ENCODE measurements around the gene FGF18.

Gene FGF18

DNA sequence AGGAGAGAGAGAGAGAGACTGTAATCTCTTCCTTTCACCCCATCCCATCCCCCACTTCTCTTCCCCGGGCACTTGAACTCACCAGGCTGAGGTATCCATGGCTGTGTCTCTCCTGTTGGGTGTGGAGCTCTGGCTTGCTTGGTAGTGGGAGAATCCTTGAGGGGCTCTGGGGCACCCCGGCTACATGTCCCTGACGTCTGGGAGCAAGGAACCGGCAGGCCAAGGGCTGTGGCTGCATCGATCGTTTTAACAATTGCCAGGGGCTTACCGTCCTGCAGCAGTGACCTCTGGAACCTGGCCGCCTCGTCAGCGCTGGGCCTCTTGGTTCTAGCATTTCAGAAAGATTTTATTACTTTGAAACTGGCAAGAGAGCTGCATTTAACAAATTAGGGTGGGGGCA is 30.0 kb downstream of the FGF18 start:
- Histone ChIP-seq H3K36me3 (ENCODE audit: control insufficient read depth in 1 of 2, insufficient read depth in 2 of 2, low read length in 2 of 2) (no peaks in the 10 kb centered on the region), H3K4me3 (ENCODE audit: low read depth in 1 of 2, low read length in 2 of 2) (no peak overlapping the region), H3K27me3 (ENCODE audit: low read depth, low read length) (peaks cover 8% of the 10 kb centered on the region), H3K27ac (ENCODE audit: low read length) (no peak overlapping the region), H3K4me1 (ENCODE audit: control insufficient read depth in 1 of 2, insufficient read depth in 2 of 2, low read length in 2 of 2) (peaks cover 0 to 4% of the 10 kb centered on the region in 2 donors), H3K9me3 (ENCODE audit: control insufficient read depth in 1 of 2, low read length in 2 of 2) (no peaks in the 10 kb centered on the region)

DNA sequence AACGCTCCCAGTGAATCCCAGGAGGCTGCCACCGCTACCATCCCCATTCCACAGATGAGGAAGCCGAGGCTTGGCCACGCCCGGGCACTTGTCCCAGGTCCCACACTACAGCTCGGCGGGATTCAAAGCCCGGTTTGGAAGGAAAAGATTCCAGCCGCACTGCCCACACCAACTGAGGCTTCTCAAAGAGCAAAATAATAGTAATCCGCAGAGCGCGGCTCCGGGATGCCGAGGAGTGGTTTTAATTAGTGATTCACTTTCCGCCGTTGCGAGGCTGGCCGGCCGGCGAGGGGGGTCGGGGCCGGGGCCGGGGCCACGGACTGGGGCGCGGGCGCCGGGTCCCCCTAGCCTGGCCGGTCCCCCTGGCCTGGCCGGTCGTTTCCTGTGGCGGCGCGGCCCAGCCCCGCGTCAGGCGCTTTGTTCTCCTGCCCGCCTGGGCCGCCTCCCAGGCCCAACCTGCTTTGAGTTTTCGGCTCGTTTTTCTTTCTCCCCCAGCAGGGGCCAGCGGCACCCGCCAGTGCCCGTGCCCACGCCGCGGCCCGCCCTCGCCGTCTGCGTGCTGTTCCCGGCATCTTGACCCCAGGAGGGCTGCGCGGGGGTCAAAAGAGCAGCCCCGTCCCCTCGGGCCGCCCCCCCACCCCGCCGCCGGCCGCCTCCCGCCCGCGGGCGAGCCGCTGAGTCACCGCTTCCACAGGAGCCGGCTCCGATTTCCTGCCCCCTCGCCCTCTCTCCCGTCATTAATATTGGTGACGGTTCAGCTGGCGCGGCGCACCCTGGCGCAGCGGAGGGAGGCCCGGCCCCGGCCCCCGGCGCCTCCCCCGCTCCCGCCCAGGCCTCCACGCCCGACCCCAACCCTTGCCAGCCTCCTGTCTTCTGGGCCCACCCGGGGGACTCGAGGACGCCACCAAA is 31.2 kb downstream of the FGF18 start:
- peaks cover 0 to 4% of the 10 kb centered on the region in 2 donors for H3K4me1 ChIP-seq (ENCODE audit: control insufficient read depth in 1 of 2, insufficient read depth in 2 of 2, low read length in 2 of 2)
- no peaks in the 10 kb centered on the region for H3K9me3 ChIP-seq (ENCODE audit: control insufficient read depth in 1 of 2, low read length in 2 of 2)
- peak overlapping the region; percentile 56 for H3K27ac ChIP-seq (ENCODE audit: low read length)
- no peaks in the 10 kb centered on the region for H3K36me3 ChIP-seq (ENCODE audit: control insufficient read depth in 1 of 2, insufficient read depth in 2 of 2, low read length in 2 of 2)
- H3K4me3 ChIP-seq (ENCODE audit: low read depth in 1 of 2, low read length in 2 of 2): peak overlapping the region; percentile 16 to 47
- peaks cover 8% of the 10 kb centered on the region for H3K27me3 ChIP-seq (ENCODE audit: low read depth, low read length)

GRCh38 chr5:171451421-171451820 is 32.0 kb downstream of the FGF18 start:
- Histone ChIP-seq H3K9me3 (ENCODE audit: control insufficient read depth in 1 of 2, low read length in 2 of 2) (no peaks in the 10 kb centered on the region), H3K4me3 (ENCODE audit: low read depth in 1 of 2, low read length in 2 of 2) (peak overlapping the region in 1 of 2 donors; percentile 47), H3K36me3 (ENCODE audit: control insufficient read depth in 1 of 2, insufficient read depth in 2 of 2, low read length in 2 of 2) (no peaks in the 10 kb centered on the region), H3K27ac (ENCODE audit: low read length) (no peak overlapping the region), H3K4me1 (ENCODE audit: control insufficient read depth in 1 of 2, insufficient read depth in 2 of 2, low read length in 2 of 2) (peaks cover 0 to 4% of the 10 kb centered on the region in 2 donors), H3K27me3 (ENCODE audit: low read depth, low read length) (peaks cover 8% of the 10 kb centered on the region)

- Histone ChIP-seq H3K36me3 (ENCODE audit: control insufficient read depth in 1 of 2, insufficient read depth in 2 of 2, low read length in 2 of 2) (no peaks in the 10 kb centered on the region), H3K4me3 (ENCODE audit: low read depth in 1 of 2, low read length in 2 of 2) (no peak overlapping the region), H3K27me3 (ENCODE audit: low read depth, low read length) (peaks cover 8% of the 10 kb centered on the region), H3K9me3 (ENCODE audit: control insufficient read depth in 1 of 2, low read length in 2 of 2) (no peaks in the 10 kb centered on the region), H3K27ac (ENCODE audit: low read length) (no peak overlapping the region), H3K4me1 (ENCODE audit: control insufficient read depth in 1 of 2, insufficient read depth in 2 of 2, low read length in 2 of 2) (peaks cover 0 to 4% of the 10 kb centered on the region in 2 donors)
Observed at GRCh38 chr5:171453056-171453725, 33.7 kb downstream of the FGF18 start.

GRCh38 chr5:171453988-171454387 is 34.5 kb downstream of the FGF18 start:
- Histone ChIP-seq H3K36me3 (ENCODE audit: control insufficient read depth in 1 of 2, insufficient read depth in 2 of 2, low read length in 2 of 2) (no peaks in the 10 kb centered on the region), H3K4me1 (ENCODE audit: control insufficient read depth in 1 of 2, insufficient read depth in 2 of 2, low read length in 2 of 2) (peaks cover 0 to 4% of the 10 kb centered on the region in 2 donors), H3K9me3 (ENCODE audit: control insufficient read depth in 1 of 2, low read length in 2 of 2) (no peaks in the 10 kb centered on the region), H3K27me3 (ENCODE audit: low read depth, low read length) (peaks cover 5% of the 10 kb centered on the region), H3K27ac (ENCODE audit: low read length) (no peak overlapping the region), H3K4me3 (ENCODE audit: low read depth in 1 of 2, low read length in 2 of 2) (no peak overlapping the region)

GRCh38 chr5:171454549-171454948 is 35.1 kb downstream of the FGF18 start:
- no peaks in the 10 kb centered on the region for H3K9me3 ChIP-seq (ENCODE audit: control insufficient read depth in 1 of 2, low read length in 2 of 2)
- H3K27ac ChIP-seq (ENCODE audit: low read length): no peak overlapping the region
- H3K36me3 ChIP-seq (ENCODE audit: control insufficient read depth in 1 of 2, insufficient read depth in 2 of 2, low read length in 2 of 2): no peaks in the 10 kb centered on the region
- peaks cover 0 to 4% of the 10 kb centered on the region in 2 donors for H3K4me1 ChIP-seq (ENCODE audit: control insufficient read depth in 1 of 2, insufficient read depth in 2 of 2, low read length in 2 of 2)
- H3K4me3 ChIP-seq (ENCODE audit: low read depth in 1 of 2, low read length in 2 of 2): no peak overlapping the region
- H3K27me3 ChIP-seq (ENCODE audit: low read depth, low read length): peaks cover 4% of the 10 kb centered on the region

DNA sequence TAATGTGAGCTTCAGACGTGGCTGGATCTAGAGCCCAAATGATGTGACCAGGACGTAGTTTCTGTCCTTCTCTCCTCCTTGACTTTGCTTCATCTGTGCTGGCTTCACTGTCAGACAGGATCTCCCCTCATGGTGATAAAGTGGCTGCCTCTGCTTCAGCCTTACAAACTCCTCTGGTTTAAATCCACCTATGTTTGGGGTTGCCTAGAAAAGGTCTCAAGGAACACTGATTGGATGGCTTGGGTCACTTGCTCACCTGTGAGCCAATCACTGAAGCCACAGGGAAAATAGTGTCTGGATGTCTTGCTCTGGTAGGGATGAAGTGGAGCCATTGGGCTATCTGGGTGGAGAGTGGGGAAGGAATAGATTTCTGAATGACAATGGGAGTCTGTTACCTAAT is 36.1 kb downstream of the FGF18 start:
- H3K27me3 ChIP-seq (ENCODE audit: low read depth, low read length): no peaks in the 10 kb centered on the region
- no peaks in the 10 kb centered on the region for H3K9me3 ChIP-seq (ENCODE audit: control insufficient read depth in 1 of 2, low read length in 2 of 2)
- H3K36me3 ChIP-seq (ENCODE audit: control insufficient read depth in 1 of 2, insufficient read depth in 2 of 2, low read length in 2 of 2): no peaks in the 10 kb centered on the region
- H3K27ac ChIP-seq (ENCODE audit: low read length): no peak overlapping the region
- no peak overlapping the region for H3K4me3 ChIP-seq (ENCODE audit: low read depth in 1 of 2, low read length in 2 of 2)
- H3K4me1 ChIP-seq (ENCODE audit: control insufficient read depth in 1 of 2, insufficient read depth in 2 of 2, low read length in 2 of 2): peaks cover 0 to 4% of the 10 kb centered on the region in 2 donors

- H3K27me3 ChIP-seq (ENCODE audit: low read depth, low read length): no peaks in the 10 kb centered on the region
Observed at GRCh38 chr5:171457208-171457981, 37.9 kb downstream of the FGF18 start.

DNA sequence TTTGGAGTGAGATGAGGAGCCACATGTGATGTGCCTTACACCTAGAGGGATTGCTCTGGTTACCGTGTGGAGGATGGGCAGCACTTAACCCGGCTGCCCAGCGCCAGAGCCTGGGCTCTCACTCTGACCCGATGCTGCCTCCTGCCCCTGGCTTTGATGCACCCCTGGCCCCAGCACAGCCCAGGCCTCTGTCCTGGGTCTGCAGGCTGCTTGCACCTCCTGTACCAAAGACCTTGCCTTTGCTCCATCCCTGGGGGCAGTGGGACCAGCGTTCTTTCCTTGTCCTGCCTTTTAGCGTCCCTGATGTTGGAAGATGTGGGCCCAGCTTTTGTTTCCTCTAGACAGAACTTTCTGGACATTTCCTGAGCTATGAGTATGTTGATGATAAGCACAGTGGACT is 40.4 kb downstream of the FGF18 start:
- no peaks in the 10 kb centered on the region for H3K27me3 ChIP-seq (ENCODE audit: low read depth, low read length)
- H3K36me3 ChIP-seq (ENCODE audit: control insufficient read depth in 1 of 2, insufficient read depth in 2 of 2, low read length in 2 of 2): no peaks in the 10 kb centered on the region
- no peak overlapping the region for H3K4me3 ChIP-seq (ENCODE audit: low read depth in 1 of 2, low read length in 2 of 2)
- no peaks in the 10 kb centered on the region for H3K4me1 ChIP-seq (ENCODE audit: control insufficient read depth in 1 of 2, insufficient read depth in 2 of 2, low read length in 2 of 2)
- H3K27ac ChIP-seq (ENCODE audit: low read length): no peak overlapping the region
- H3K9me3 ChIP-seq (ENCODE audit: control insufficient read depth in 1 of 2, low read length in 2 of 2): no peaks in the 10 kb centered on the region

More at GRCh38 chr5:171457208-171457981, 37.9 kb downstream of the FGF18 start:
- Histone ChIP-seq H3K4me1 (ENCODE audit: control insufficient read depth in 1 of 2, insufficient read depth in 2 of 2, low read length in 2 of 2) (no peaks in the 10 kb centered on the region), H3K4me3 (ENCODE audit: low read depth in 1 of 2, low read length in 2 of 2) (no peak overlapping the region), H3K9me3 (ENCODE audit: control insufficient read depth in 1 of 2, low read length in 2 of 2) (no peaks in the 10 kb centered on the region), H3K36me3 (ENCODE audit: control insufficient read depth in 1 of 2, insufficient read depth in 2 of 2, low read length in 2 of 2) (no peaks in the 10 kb centered on the region), H3K27ac (ENCODE audit: low read length) (no peak overlapping the region)

DNA sequence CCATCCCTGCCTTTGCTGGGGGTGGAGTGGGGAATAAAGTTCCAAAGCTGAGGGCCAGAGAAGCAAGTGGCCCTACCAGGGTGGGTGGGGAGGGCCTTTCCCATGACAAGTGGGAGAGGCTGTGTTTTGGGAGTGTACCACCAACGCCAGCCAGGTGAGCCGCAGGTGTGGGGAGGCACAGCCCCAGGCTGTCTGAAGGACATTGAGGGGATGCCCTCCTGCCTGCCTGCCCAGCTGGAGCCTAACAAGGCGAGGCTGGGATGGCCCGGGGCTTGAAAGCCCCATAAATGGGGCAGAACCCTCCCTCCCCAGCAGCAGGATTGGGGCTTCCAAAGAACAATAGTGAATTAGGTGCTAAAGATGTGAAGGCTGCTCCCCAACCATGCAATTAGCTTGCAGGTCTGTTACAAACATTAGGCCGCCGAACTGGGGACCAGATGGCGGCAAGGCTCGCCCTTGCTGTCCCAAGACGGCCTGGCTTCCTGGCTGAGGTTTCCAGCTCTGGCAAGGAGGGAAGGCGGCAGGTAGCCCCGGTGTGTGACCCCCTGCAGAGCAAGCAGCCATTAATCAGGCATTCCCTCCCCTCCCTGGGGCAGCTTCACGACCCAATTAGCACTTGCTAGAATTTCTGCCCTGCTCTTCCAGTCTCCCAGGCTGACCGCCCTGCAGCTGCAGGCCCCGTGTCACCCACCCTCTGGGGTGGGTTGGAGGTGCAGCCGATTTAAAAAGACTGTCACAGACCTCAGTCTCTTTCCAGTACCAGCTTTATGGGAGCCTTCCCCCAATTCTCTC is 42.9 kb downstream of the FGF18 start:
- no peaks in the 10 kb centered on the region for H3K4me1 ChIP-seq (ENCODE audit: control insufficient read depth in 1 of 2, insufficient read depth in 2 of 2, low read length in 2 of 2)
- H3K9me3 ChIP-seq (ENCODE audit: control insufficient read depth in 1 of 2, low read length in 2 of 2): no peaks in the 10 kb centered on the region
- no peak overlapping the region for H3K4me3 ChIP-seq (ENCODE audit: low read depth in 1 of 2, low read length in 2 of 2)
- no peaks in the 10 kb centered on the region for H3K27me3 ChIP-seq (ENCODE audit: low read depth, low read length)
- H3K27ac ChIP-seq (ENCODE audit: low read length): no peak overlapping the region
- H3K36me3 ChIP-seq (ENCODE audit: control insufficient read depth in 1 of 2, insufficient read depth in 2 of 2, low read length in 2 of 2): no peaks in the 10 kb centered on the region
